DMS 273 (cell line): ENCODE results near the gene ORC5.
"Not testable (repeated sequence)": the region's sequence is repeated elsewhere in the genome, so short reads cannot be mapped to it uniquely, and the experiment has no call there.

ENCODE experiments used
- DNase-seq: peaks from one replicate; lab custom pipeline; 2025; ENCODE audit not compliant: unreplicated experiment; lab: John Stamatoyannopoulos, UW

Gene ORC5

DNA sequence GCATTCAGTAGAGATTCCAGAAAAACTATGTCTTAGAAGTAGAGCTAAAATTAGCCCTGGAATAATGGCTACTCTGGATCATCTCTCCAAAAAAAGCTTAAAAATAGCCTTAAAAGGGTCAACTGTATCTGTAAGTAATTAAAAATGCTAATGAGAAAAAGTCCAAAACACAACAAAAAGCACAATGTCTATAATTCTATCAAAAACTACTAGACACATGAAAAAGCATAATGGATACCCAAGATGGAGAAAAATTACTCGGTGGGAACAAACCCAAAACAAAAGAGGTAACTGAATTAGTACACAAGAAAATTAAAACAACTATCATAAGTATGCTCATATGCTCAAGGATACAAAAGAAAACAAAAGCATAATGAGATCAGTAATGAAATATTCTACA, 15.4 kb downstream of the ORC5 start:
- no peak for DNase-seq

GRCh38 chr7:104185346-104185745, 22.5 kb downstream of the ORC5 start:
- DNase-seq, result no peak

DNA sequence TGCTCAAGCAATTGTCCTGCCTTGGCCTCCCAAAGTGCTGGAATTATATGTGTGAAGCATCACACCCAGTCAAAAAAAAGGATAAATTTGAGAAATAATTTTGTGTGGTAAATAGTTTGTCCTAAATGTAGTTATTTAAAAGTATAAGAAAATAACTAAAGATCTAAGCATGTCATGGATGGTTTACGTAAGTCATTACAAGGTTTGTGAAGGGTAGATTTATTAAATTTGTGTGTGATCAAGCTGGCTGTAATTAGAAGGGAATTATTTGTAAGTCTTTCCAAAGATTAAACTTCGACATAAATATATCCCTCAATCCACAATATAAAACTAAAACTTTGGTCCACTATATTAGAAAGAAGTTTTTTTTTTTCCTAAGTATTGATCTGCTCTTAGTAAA, 28.6 kb downstream of the ORC5 start:
- DNase-seq, result peak; percentile 41

DNA sequence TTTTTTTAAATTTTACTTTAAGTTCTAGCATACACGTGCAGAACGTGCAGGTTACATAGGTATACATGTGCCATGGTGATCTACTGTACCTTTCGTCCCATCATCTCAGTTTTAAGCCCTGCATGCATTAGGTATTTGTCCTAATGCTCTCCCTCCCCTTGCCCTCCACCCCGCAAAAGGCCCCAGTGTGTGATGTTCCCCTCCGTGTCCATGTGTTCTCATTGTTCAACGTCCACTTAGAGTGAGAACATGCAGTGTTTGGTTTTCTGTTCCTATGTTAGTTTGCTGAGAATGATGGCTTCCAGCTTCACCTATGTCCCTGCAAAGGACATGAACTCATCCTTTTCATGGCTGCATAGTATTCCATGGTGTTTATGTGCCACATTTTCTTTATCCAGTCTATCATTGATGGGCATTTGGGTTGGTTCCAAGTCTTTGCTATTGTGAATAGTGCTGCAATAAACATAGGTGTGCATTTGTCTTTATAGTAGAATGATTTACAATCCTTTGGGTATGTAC, 30.2 kb downstream of the ORC5 start:
- not testable (repeated sequence) for DNase-seq

DNA sequence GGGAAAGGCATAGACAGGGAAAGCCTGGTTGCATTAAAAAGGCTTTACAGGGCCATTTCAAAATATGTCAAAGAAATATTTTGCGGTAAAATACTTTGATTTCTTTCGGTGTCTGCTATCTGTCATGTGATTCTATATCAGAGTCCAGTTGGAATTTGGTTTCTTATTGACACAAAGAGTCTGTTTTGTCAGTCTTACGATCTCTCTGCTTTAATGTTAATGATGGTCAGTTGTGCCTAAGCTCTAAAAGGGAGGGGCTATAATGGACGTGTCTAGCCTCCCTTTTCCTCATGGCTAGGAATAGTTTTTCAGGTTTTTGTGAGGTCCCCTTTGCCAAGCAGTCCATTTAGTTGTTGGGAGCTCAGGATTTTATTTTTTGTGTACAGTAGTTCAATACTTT, 31.5 kb downstream of the ORC5 start:
- no peak for DNase-seq

DNA sequence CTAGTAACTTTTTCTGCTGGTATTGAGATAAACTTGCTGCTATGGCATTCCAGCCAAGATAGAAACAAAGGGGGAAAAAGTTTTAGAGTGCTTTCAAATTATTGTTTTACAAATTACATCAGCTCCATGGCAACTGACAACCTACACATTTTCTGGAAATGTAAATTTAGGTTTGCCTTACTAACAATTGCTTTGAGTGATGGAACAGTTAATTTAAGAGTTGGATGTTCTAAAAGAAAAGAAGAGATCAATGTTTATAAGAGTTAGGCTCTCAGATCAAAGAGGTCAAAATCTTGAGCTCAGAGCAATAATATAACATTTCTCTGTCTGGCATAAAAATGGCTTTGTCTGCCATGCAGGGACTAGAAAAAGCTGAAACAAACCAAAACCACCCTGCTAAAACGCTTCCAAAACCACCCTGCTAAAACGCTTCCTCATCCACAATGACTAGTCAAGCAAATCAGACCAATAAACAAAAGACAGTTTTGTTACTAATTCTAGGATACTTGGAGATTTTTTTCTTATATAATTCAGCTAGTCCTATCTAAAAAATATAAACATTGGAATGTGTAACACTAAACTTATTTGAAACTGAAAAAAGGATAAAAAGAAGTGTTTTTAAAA, 32.3 kb downstream of the ORC5 start:
- no peak for DNase-seq

DNA sequence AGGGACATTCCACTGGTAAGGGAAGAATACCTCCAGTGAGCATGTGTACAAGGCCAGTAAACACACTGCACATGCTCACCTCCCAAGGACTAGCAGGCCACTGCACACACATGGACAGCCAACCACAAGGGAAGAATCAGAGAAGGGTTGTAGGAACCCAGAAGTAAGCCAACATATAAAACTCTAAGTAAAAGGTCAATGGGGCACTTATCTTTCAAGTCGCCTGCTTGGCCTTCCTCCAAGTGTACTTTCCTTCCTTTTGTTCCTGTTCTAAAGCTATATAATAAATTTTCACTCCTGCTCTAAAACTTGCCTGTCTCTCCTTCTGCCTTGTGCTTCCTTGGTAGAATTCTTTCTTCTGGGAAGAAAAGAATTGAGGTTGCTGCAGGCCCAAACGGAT, 33.0 kb downstream of the ORC5 start:
- DNase-seq, result no peak

DNA sequence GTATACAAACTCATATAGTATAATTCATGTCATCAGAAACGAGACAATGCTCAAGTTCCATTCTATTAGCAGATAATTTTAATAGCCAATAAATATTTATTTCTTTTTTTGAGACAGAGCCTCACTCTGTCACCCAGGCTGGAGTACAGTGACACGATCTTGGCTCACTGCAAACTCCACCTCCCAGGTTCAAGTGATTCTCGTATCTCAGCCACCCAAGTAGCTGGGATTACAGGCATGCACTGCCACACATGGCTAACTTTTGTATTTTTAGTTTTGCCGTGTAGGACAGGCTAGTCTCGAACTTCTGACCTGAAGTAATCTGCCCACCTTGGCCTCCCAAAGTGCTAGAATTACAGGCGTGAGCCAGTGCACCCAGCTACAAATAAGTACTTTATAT, 45.7 kb downstream of the ORC5 start:
- DNase-seq, result no peak

DNA sequence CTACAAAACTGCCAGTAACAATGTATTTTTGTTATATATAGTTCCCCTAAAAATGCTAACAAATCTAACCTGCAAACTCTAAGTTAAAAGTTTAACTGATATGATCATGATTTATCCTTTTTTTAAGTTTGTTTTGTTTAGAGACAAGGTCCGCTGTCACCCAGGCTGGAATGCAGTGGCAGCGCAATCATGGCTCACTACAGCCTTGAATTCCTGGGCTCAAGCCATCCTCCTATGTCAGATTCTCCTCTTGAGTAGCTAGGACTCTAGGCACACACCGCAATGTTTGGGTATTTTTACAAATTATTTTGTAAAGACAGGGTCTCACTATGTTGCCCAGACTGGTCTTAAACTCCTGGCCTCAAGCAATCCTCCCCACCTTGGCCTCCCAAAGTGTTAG, 46.6 kb downstream of the ORC5 start:
- no peak for DNase-seq

GRCh38 chr7:104160375-104160774, 47.4 kb downstream of the ORC5 start:
- DNase-seq, result peak; percentile 58

GRCh38 chr7:104156842-104157277, 51.0 kb downstream of the ORC5 start:
- DNase-seq, result peak; percentile 69

- no peak for DNase-seq
Observed at GRCh38 chr7:104153287-104153686, 54.5 kb downstream of the ORC5 start.

- no peak for DNase-seq
Observed at GRCh38 chr7:104152468-104152867, 55.3 kb downstream of the ORC5 start.

DNA sequence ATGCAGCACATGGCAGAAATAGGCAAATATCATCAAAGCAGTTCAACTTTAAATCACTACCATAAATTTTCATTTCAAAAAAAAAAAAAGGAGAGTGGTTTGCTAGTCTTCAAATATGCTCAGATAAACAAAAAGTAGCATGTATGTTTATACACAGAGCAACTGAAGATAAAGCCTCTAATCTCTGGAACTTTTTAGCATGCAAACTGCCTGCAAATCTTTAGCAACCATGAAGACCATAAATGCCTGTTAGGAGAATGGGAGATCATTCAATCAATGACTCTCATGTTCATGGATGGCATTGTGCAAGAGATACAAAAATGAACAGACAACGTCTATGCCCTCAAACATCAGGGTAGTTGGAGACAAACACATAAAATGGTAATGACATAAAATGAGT, 57.3 kb downstream of the ORC5 start:
- DNase-seq, result no peak

GRCh38 chr7:104149822-104150221, 58.0 kb downstream of the ORC5 start:
- no peak for DNase-seq

- DNase-seq, result no peak
Observed at GRCh38 chr7:104142147-104142546, 65.7 kb downstream of the ORC5 start.

- no peak for DNase-seq
Observed at GRCh38 chr7:104137971-104138370, 69.8 kb downstream of the ORC5 start.

- DNase-seq, result no peak
Observed at GRCh38 chr7:104137511-104137910, 70.3 kb downstream of the ORC5 start.

DNA sequence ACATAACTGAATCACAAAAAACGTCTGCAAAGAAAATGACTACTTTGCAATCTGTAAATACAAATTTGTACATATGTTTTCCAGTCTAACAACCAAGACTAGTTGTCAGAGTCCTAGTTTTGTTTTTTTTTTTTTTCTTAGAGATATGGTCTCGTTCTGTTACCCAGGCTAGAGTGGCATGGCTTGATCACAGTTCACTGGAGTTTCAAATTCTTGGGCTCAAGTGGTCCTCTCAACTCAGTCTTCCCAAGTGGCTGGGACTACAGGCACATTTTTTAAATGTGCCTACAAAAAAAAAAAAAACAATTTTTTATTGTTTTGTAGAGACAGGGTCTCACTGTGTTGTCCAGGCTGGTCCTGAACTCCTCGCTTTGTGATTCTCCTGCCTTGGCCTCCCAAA, 70.8 kb downstream of the ORC5 start:
- no peak for DNase-seq

- DNase-seq, result no peak
Observed at GRCh38 chr7:104136561-104136960, 71.3 kb downstream of the ORC5 start.

- DNase-seq, result peak; percentile 38
Observed at GRCh38 chr7:104135760-104136558, 71.9 kb downstream of the ORC5 start.

DNA sequence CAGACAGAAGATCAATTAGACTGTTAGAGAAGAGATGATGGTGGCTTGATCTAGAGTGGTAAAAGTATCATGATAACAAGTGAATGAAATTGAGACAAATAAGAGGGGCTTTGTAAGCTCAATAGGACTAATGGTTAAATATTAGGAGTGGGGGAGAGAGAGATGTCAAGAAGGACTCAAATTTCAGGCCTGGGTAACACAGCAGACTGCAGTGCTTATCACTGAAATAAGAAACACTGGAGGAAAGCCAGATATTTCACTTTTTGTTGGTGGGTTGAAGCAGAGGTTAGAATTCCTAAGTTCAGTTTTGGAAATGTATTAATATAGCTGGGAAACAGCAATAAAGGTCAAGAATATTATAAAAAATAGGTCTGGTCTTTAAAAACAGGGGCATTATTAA, 74.6 kb downstream of the ORC5 start:
- DNase-seq, result peak; percentile 55
